ENCODE data around the gene HPGD. TPM values are rescaled to one million over a fixed set of nuclear protein-coding genes. Genes with fewer than 3 reads are reported as not detected.
A peak's percentile ranks its signal among the peaks of the same experiment; 100 is the strongest.

HPGD gene
- total and polyA plus RNA-seq, 9 of the 15 experiments (the other 6 are each of a cell fraction or from before 2014, with no cell fraction given): 2.3 to 8.6 (median 4.8) TPM

GRCh38 chr4:174561560-174561959 lies 39.3 kb upstream of the HPGD start:
- intact Hi-C loops (cut with micrococcal nuclease) (no loop called here), in situ Hi-C loops (cut with MboI) (no loop called here)
- Histone ChIP-seq H3K79me2 (ENCODE audit: control insufficient read depth, insufficient read depth, low read length) (no peaks in the 10 kb centered on the region), H4K20me1 (replicated peaks; ENCODE audit: control insufficient read depth, insufficient read depth, low read length) (no peaks in the 10 kb centered on the region), H3K27ac (ENCODE audit: extremely low read depth, low read depth, low read length) (no peak overlapping the region), H3K4me2 (ENCODE audit: insufficient read depth, low read length) (no peak overlapping the region), H3K4me1 (replicated peaks in 1 of 2; ENCODE audit: control insufficient read depth in 2 of 2, insufficient read depth in 2 of 2, low read length in 2 of 2) (no peaks in the 10 kb centered on the region), H3K36me3 (ENCODE audit: control insufficient read depth, insufficient read depth, low read length) (no peaks in the 10 kb centered on the region), H3K27me3 (ENCODE audit: control insufficient read depth in 2 of 2, insufficient read depth in 2 of 2, low read length in 2 of 2) (no peaks in the 10 kb centered on the region), H3K4me3 (no peak overlapping the region), H3K9me3 (replicated peaks; ENCODE audit: control insufficient read depth, insufficient read depth, low read depth, low read length) (no peaks in the 10 kb centered on the region), H3K9ac (ENCODE audit: insufficient read depth in 1 of 2, low read depth in 2 of 2, low read length in 2 of 2) (no peak overlapping the region), H3K9me1 (ENCODE audit: control insufficient read depth, insufficient read depth, low read length) (no peaks in the 10 kb centered on the region), H2AFZ (ENCODE audit: low read depth, low read length) (peak overlapping the region; percentile 33; the same call in 1 of the 2 replicates)
- POLR2A ChIA-PET: no interaction called here
- no peak for TF ChIP-seq EWSR1 (IDR thresholded peaks at IDR 0.05; ENCODE audit: borderline replicate concordance, low read depth, partially characterized antibody)
- peak; percentile 25 for TF ChIP-seq MEIS2 (IDR thresholded peaks at IDR 0.05; ENCODE audit: partially characterized antibody)
- CTCF ChIA-PET (ENCODE audit: low intra/inter-chr PET ratio): no interaction called here
- no peak for FAIRE-seq
- 55% methylated on average over 2 of the region's 2 CpGs for WGBS (ENCODE audit: insufficient coverage, low coverage, missing lambda C conversion rate)
- DNase-seq (ENCODE audit: extremely low read depth in 1 of 4, low spot score in 3 of 4): no peak
- ATAC-seq: no peak
- no TSS peak for BruUV-seq (replicated peaks)

GRCh38 chr4:174559894-174560293 lies 37.6 kb upstream of the HPGD start:
- Histone ChIP-seq H3K9me1 (ENCODE audit: control insufficient read depth, insufficient read depth, low read length) (no peaks in the 10 kb centered on the region), H4K20me1 (replicated peaks; ENCODE audit: control insufficient read depth, insufficient read depth, low read length) (no peaks in the 10 kb centered on the region), H3K4me1 (replicated peaks in 1 of 2; ENCODE audit: control insufficient read depth in 2 of 2, insufficient read depth in 2 of 2, low read length in 2 of 2) (no peaks in the 10 kb centered on the region), H3K79me2 (ENCODE audit: control insufficient read depth, insufficient read depth, low read length) (no peaks in the 10 kb centered on the region), H3K27me3 (ENCODE audit: control insufficient read depth in 2 of 2, insufficient read depth in 2 of 2, low read length in 2 of 2) (no peaks in the 10 kb centered on the region), H3K4me2 (ENCODE audit: insufficient read depth, low read length) (no peak overlapping the region), H2AFZ (ENCODE audit: low read depth, low read length) (peak overlapping the region; percentile 66), H3K9ac (ENCODE audit: insufficient read depth in 1 of 2, low read depth in 2 of 2, low read length in 2 of 2) (no peak overlapping the region), H3K4me3 (no peak overlapping the region), H3K27ac (ENCODE audit: extremely low read depth, low read depth, low read length) (no peak overlapping the region), H3K36me3 (ENCODE audit: control insufficient read depth, insufficient read depth, low read length) (no peaks in the 10 kb centered on the region), H3K9me3 (replicated peaks; ENCODE audit: control insufficient read depth, insufficient read depth, low read depth, low read length) (no peaks in the 10 kb centered on the region; the same call in 1 of the 2 replicates)
- in situ Hi-C loops (cut with MboI): no loop called here
- FAIRE-seq: no peak
- POLR2A ChIA-PET: no interaction called here
- CTCF ChIA-PET (ENCODE audit: low intra/inter-chr PET ratio): no interaction called here
- no TSS peak for BruUV-seq (replicated peaks)
- ATAC-seq: peak; percentile 29; the same call in 1 of the 3 replicates
- intact Hi-C loops (cut with micrococcal nuclease): no loop called here
- 64% methylated on average over 2 of the region's 2 CpGs for WGBS (ENCODE audit: insufficient coverage, low coverage, missing lambda C conversion rate)
- DNase-seq (ENCODE audit: extremely low read depth in 1 of 4, low spot score in 3 of 4): no peak
- TF ChIP-seq ZNF431 (CRISPR knock-in tag; IDR thresholded peaks at IDR 0.05) (no peak), PRMT5 (CRISPR knock-in tag; IDR thresholded peaks at IDR 0.05) (no peak), SFPQ (IDR thresholded peaks at IDR 0.05; ENCODE audit: low read depth, low read length) (no peak), MNT (conservative IDR thresholded peaks at IDR 0.05) (no peak), AFF4 (CRISPR knock-in tag; IDR thresholded peaks at IDR 0.05) (no peak), ZFP30 (CRISPR knock-in tag; IDR thresholded peaks at IDR 0.05; ENCODE audit: borderline replicate concordance) (no peak)
